Tibial nerve (tissue), 4 donors: ENCODE results near the gene AMOT. TPM values are rescaled to one million over a fixed set of nuclear protein-coding genes. Genes with fewer than 3 reads are reported as not detected.
A peak's percentile ranks its signal among the peaks of the same experiment; 100 is the strongest.

Experiments used
- DNase-seq, 2 donors: peaks; one replicate each; pipeline ENCODE4 v3.0.0-alpha.2; 2019; ENCODE audit warnings: low spot score in 2 of 2
- H3K27ac ChIP-seq, 4 donors: fragments of 200-600 bp; sonication (generic) in 3 of 4; one replicate each; pipeline ENCODE4 v1.5.1; 2017 to 2019; ENCODE audit warnings: mild to moderate bottlenecking in 1 of 4
- H3K27me3 ChIP-seq, 2 donors: fragments of 200-600 bp; sonication (generic) in 1 of 2; one replicate each; pipeline versions ENCODE4 v1.5.1 to v1.6.0; 2017 to 2019
- H3K36me3 ChIP-seq, 3 donors: fragments of 200-600 bp; sonication (generic); one replicate each; pipeline ENCODE4 v1.5.1; 2018 to 2019
- H3K4me1 ChIP-seq, 4 donors: fragments of 200-600 bp; sonication (generic) in 3 of 4; one replicate each; pipeline ENCODE4 v1.5.1; 2017 to 2019
- H3K4me3 ChIP-seq, 4 donors: fragments of 200-600 bp; sonication (generic) in 3 of 4; one replicate each; pipeline ENCODE4 v1.5.1; 2017 to 2019; ENCODE audit warnings: mild to moderate bottlenecking in 1 of 4, moderate library complexity in 1 of 4
- H3K9me3 ChIP-seq, 4 donors: fragments of 200-600 bp; sonication (generic) in 3 of 4; one replicate each; pipeline ENCODE4 v1.5.1; 2017 to 2019
- EP300 ChIP-seq, 2 donors: sonication (generic); formaldehyde crosslinking; IDR thresholded peaks; one replicate each; pipeline ENCODE4 v1.6.1; 2017; ENCODE audit warnings: antibody characterized with exemption in 2 of 2, mild to moderate bottlenecking in 1 of 2
- POLR2A ChIP-seq, 2 donors: fragments of 450-650 bp; IDR thresholded peaks; one replicate each; pipeline ENCODE4 v1.6.1; 2017; ENCODE audit warnings: antibody characterized with exemption in 2 of 2, mild to moderate bottlenecking in 2 of 2, moderate library complexity in 2 of 2
- WGBS, 2 donors: methylation state at CpG; one replicate each; pipeline ENCODE4 v1.1.5; 2018; 5-methylcytosine and 5-hydroxymethylcytosine counted together
- total RNA-seq, 4 donors: library from RNA; depleted of rRNA; stranded (reverse); fragments of >200 nt; gene quantifications; one replicate each; pipeline ENCODE4 v1.1.0, GENCODE V29; 2016
- TF ChIP-seq, protein P1 (sequence below), 5 experiments: fragments of 200-600 bp in 3 of 5; fragments of 450-650 bp in 2 of 5; sonication (generic) in 3 of 5; IDR thresholded peaks; one replicate each; pipeline ENCODE4 v1.5.1; 2016 to 2019; ENCODE audit warnings: antibody characterized with exemption in 5 of 5, mild to moderate bottlenecking in 3 of 5, moderate library complexity in 2 of 5

AMOT gene
- total RNA-seq: 10 to 100 TPM; 22.0 to 41.2 (median 23.0) TPM

GRCh38 chrX:112840382-112841113 lies at the start of gene AMOT:
Gene AMOT (minus strand): TSS chrX:112840831. CDS start chrX:112823126, 17,705 bp downstream.
- H3K27me3 ChIP-seq: peaks cover 0 to 23% of the 10 kb centered on the region in 2 donors
- no peaks in the 10 kb centered on the region for H3K36me3 ChIP-seq
- WGBS, 2 donors: 0 to 21% methylated on average over 34 to 49 of the region's 49 CpGs
- peak within 1 kb of the TSS; percentile 49 to 87 (median 75) for H3K27ac ChIP-seq
- peak in 1 of 2 donors; percentile 71 for TF ChIP-seq EP300 (IDR thresholded peaks at IDR 0.05)
- TF ChIP-seq POLR2A (IDR thresholded peaks at IDR 0.05): peak in 1 of 2 donors; percentile 45
- TF ChIP-seq, protein P1, sequence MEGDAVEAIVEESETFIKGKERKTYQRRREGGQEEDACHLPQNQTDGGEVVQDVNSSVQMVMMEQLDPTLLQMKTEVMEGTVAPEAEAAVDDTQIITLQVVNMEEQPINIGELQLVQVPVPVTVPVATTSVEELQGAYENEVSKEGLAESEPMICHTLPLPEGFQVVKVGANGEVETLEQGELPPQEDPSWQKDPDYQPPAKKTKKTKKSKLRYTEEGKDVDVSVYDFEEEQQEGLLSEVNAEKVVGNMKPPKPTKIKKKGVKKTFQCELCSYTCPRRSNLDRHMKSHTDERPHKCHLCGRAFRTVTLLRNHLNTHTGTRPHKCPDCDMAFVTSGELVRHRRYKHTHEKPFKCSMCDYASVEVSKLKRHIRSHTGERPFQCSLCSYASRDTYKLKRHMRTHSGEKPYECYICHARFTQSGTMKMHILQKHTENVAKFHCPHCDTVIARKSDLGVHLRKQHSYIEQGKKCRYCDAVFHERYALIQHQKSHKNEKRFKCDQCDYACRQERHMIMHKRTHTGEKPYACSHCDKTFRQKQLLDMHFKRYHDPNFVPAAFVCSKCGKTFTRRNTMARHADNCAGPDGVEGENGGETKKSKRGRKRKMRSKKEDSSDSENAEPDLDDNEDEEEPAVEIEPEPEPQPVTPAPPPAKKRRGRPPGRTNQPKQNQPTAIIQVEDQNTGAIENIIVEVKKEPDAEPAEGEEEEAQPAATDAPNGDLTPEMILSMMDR (IDR thresholded peaks at IDR 0.05): no peak
- H3K4me1 ChIP-seq: peaks cover 0 to 5% (median 0%) of the 10 kb centered on the region in 4 donors
- peak; percentile 54 to 63 for DNase-seq
- H3K4me3 ChIP-seq: peak within 1 kb of the TSS; percentile 45 to 73 (median 54)
- H3K9me3 ChIP-seq: no peaks in the 10 kb centered on the region

DNA sequence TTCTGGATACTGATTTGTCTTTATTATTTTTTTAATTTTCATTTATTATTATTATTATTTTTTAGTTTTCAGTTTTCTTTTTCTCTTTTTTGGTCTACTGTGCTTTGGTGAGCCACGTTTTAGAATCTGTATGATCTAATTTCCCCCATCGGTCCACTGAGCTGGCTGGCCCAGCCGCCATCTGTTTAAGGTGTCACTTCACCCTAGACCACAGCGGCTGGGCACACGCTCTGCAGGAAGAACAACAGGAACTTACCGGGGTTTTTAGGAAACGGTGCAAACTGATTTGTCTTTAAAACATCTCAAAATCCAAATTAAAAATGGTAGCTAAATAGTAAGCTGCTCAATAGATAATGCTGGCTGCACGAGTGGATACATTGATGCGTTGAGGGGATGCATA lies 48.8 kb upstream of the AMOT start:
- Histone ChIP-seq H3K4me1 (no peaks in the 10 kb centered on the region), H3K4me3 (no peak overlapping the region), H3K9me3 (no peaks in the 10 kb centered on the region), H3K27ac (no peak overlapping the region), H3K36me3 (no peaks in the 10 kb centered on the region), H3K27me3 (peaks cover 0 to 16% of the 10 kb centered on the region in 2 donors)
- TF ChIP-seq EP300 (IDR thresholded peaks at IDR 0.05): no peak
- TF ChIP-seq POLR2A (IDR thresholded peaks at IDR 0.05): no peak
- TF ChIP-seq, protein P1 (IDR thresholded peaks at IDR 0.05): no peak
- 55 to 57% methylated on average over 9 of the region's 9 CpGs for WGBS, 2 donors
- no peak for DNase-seq

DNA sequence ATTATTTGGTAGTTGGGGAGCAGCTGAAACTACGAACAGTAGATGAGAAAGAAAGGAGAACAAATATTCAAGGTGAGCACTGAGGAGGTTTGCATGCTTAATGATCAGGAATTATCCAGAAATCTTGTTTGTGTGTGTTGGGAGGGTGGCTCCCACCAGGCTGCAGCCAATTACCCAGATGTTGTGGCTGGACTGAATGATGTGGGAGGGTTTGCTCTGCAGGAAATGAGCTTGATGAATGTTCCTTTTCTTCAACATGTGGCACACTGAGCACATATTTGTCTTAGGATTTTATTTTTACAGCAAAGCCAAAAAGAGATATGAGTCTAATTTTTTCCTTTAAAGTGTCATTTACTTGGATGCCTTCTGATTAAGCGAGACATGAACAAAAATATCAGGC lies 48.3 kb upstream of the AMOT start:
- DNase-seq: no peak
- no peak overlapping the region for H3K27ac ChIP-seq
- H3K27me3 ChIP-seq: peaks cover 0 to 16% of the 10 kb centered on the region in 2 donors
- no peaks in the 10 kb centered on the region for H3K36me3 ChIP-seq
- no peaks in the 10 kb centered on the region for H3K9me3 ChIP-seq
- WGBS, 2 donors: 30 to 49% methylated on average over 2 of the region's 2 CpGs
- H3K4me3 ChIP-seq: no peak overlapping the region
- no peaks in the 10 kb centered on the region for H3K4me1 ChIP-seq
- no peak for TF ChIP-seq POLR2A (IDR thresholded peaks at IDR 0.05)
- no peak for TF ChIP-seq EP300 (IDR thresholded peaks at IDR 0.05)
- TF ChIP-seq, protein P1 (IDR thresholded peaks at IDR 0.05): no peak

GRCh38 chrX:112877771-112878173 lies 37.1 kb upstream of the AMOT start:
- Histone ChIP-seq H3K36me3 (no peaks in the 10 kb centered on the region), H3K27me3 (peaks cover 0 to 32% of the 10 kb centered on the region in 2 donors), H3K9me3 (no peaks in the 10 kb centered on the region), H3K4me3 (no peak overlapping the region), H3K4me1 (no peaks in the 10 kb centered on the region), H3K27ac (no peak overlapping the region)
- 62 to 86% methylated on average over 3 of the region's 3 CpGs for WGBS, 2 donors
- TF ChIP-seq POLR2A (IDR thresholded peaks at IDR 0.05) (no peak), EP300 (IDR thresholded peaks at IDR 0.05) (no peak)
- TF ChIP-seq, protein P1 (IDR thresholded peaks at IDR 0.05): no peak
- DNase-seq: no peak

DNA sequence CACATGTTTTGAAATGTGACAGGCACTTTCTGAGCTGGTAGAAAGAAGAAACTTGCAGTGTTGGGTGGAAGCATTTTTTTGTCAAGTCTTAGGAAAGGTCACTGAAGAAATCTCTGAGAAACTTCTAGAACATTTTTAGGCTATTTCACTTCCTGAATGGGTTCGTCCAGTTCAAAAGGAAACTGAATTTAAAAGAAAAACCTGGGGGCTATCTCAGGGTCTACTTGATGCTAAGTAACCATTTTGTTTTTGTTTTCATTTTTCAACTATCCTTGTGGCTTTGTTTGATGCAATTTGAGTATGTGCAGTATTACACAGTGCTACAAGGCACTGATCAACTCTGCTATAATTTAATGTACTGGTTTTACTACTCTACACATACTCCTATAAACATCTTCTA lies 34.0 kb upstream of the AMOT start:
- no peak for DNase-seq
- Histone ChIP-seq H3K4me3 (no peak overlapping the region), H3K27ac (no peak overlapping the region), H3K27me3 (peaks cover 0 to 26% of the 10 kb centered on the region in 2 donors), H3K9me3 (no peaks in the 10 kb centered on the region), H3K36me3 (no peaks in the 10 kb centered on the region), H3K4me1 (no peaks in the 10 kb centered on the region)
- 10 to 22% methylated on average over 1 of the region's 1 CpG for WGBS, 2 donors
- no peak for TF ChIP-seq POLR2A (IDR thresholded peaks at IDR 0.05)
- no peak for TF ChIP-seq EP300 (IDR thresholded peaks at IDR 0.05)
- TF ChIP-seq, protein P1 (IDR thresholded peaks at IDR 0.05): no peak
